Measurements from ENCODE around the gene SIAH2.

Gene SIAH2

GRCh38 chr3:150747886-150748683 lies 14.9 kb downstream of the SIAH2 start:
- DNase-seq = no peak

GRCh38 chr3:150746791-150747590 lies 16.0 kb downstream of the SIAH2 start:
- DNase-seq = no peak

GRCh38 chr3:150745832-150746231 lies 17.1 kb downstream of the SIAH2 start:
- DNase-seq = no peak

- DNase-seq = no peak
These were observed 18.1 kb downstream of the SIAH2 start for GRCh38 chr3:150744919-150745211.

GRCh38 chr3:150744041-150744918 lies 18.7 kb downstream of the SIAH2 start:
- DNase-seq = no peak

GRCh38 chr3:150743508-150743907 lies 19.5 kb downstream of the SIAH2 start:
- no peak for DNase-seq

- no peak for DNase-seq
These were observed 20.3 kb downstream of the SIAH2 start for GRCh38 chr3:150742679-150743078.

GRCh38 chr3:150742141-150742523 lies 20.8 kb downstream of the SIAH2 start:
- no peak for DNase-seq

- no peak for DNase-seq
These were observed 21.4 kb downstream of the SIAH2 start for GRCh38 chr3:150741497-150742140.

- DNase-seq = no peak
These were observed 22.1 kb downstream of the SIAH2 start for GRCh38 chr3:150740733-150741496.

GRCh38 chr3:150739877-150740645 lies 22.9 kb downstream of the SIAH2 start:
- DNase-seq = no peak

GRCh38 chr3:150739200-150739863 lies 23.6 kb downstream of the SIAH2 start:
- DNase-seq = no peak

- DNase-seq = no peak
These were observed 24.3 kb downstream of the SIAH2 start for GRCh38 chr3:150738688-150739087.

- DNase-seq = no peak
These were observed 24.9 kb downstream of the SIAH2 start for GRCh38 chr3:150737874-150738679.

GRCh38 chr3:150736903-150737832 lies 25.8 kb downstream of the SIAH2 start:
- no peak for DNase-seq

GRCh38 chr3:150736316-150736719 lies 26.7 kb downstream of the SIAH2 start:
- no peak for DNase-seq

- DNase-seq = no peak
These were observed 28.2 kb downstream of the SIAH2 start for GRCh38 chr3:150734795-150735119.

GRCh38 chr3:150733936-150734794 lies 28.8 kb downstream of the SIAH2 start:
- DNase-seq = no peak

Measured in NCI-H187 treated with DMSO at 0.1 percent for 48 hours (cell line).